Stimulated activated CD8-positive, alpha-beta memory T cell treated with anti-CD3 and anti-CD28 coated beads, Interleukin-7, amount 100 ng/mL, for 48 hours (primary cell): ENCODE data around the gene KRTAP12-3.
"Not testable (repeated sequence)": the region's sequence is repeated elsewhere in the genome, so short reads cannot be mapped to it uniquely, and the experiment has no call there.

Experiments used
- DNase-seq, 2 donors: peaks; one replicate each; pipeline ENCODE4 v3.0.0-alpha.2; 2020; ENCODE audit warnings: low read depth in 1 of 2; ENCODE audit errors: extremely low read depth in 1 of 2

KRTAP12-3 gene

DNA sequence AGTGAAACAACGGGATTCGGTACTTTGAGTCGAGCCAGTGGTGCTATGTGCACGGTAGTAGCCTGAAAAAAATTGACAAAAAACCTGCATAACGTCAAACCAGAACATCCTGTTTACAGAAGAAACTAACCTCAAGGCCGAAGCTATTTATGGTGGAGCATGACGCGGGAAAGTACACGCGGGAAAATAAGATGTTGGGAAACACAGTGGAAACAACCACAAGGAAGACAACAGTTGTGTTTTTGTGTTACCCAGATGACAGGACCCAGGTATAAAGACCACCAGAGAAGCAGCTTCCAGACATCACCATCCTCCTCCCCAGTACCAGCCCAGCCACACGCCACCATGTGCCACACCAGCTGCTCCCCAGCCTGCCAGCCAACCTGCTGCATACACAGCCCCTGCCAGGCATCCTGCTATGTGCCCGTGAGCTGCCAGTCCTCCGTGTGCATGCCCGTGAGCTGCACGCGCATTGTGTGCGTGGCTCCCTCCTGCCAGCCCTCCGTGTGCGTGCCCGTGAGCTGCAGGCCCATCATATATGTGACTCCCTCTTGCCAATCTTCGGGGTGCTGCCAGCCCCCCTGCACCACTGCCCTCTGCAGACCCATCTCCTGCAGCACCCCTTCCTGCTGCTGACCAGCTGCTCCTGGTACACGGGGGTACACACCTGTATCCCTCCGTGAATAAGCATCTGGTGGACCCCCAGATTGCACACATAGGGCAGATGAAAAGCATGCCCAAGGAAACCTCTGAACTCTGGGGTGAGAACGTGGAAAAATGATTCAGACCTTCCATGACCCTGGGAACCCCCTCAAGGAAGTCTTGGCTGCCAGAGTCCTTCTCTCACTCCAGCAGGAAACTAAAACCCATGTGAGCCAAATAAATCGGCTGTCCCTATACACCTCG lies at the start of gene KRTAP12-3:
KRTAP12-3 (plus strand) TSS at position 298 of the 906 bp plus-strand sequence; CDS start at position 346, 48 bp downstream.
- no peak for DNase-seq

GRCh38 chr21:44609193-44609592 lies 48.5 kb upstream of the KRTAP12-3 start:
- no peak for DNase-seq

- not testable (repeated sequence) for DNase-seq
Observed at GRCh38 chr21:44610157-44610843, 47.4 kb upstream of the KRTAP12-3 start.

- DNase-seq, result no peak
Observed at GRCh38 chr21:44611551-44611950, 46.2 kb upstream of the KRTAP12-3 start.

DNA sequence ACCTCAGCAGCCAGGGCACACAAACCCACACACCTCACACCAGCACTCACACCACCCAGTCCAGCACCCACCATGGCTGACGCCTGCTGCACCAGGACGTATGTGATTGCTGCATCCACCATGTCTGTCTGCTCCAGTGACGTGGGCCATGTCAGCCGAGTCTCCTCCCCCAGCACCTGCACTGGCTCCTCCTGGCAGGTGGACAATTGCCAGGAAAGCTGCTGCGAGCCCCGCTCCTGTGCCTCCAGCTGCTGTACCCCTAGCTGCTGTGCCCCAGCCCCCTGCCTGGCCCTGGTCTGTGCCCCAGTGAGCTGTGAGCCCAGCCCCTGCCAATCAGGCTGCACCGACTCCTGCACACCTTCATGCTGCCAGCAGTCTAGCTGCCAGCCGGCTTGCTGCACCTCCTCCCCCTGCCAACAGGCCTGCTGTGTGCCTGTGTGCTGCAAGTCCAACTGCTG lies 45.7 kb upstream of the KRTAP12-3 start, which contains the start of gene KRTAP10-8:
KRTAP10-8 (plus strand) TSS at position 51 of the 458 bp plus-strand sequence; CDS start at position 73, 22 bp downstream.
- DNase-seq, result no peak

DNA sequence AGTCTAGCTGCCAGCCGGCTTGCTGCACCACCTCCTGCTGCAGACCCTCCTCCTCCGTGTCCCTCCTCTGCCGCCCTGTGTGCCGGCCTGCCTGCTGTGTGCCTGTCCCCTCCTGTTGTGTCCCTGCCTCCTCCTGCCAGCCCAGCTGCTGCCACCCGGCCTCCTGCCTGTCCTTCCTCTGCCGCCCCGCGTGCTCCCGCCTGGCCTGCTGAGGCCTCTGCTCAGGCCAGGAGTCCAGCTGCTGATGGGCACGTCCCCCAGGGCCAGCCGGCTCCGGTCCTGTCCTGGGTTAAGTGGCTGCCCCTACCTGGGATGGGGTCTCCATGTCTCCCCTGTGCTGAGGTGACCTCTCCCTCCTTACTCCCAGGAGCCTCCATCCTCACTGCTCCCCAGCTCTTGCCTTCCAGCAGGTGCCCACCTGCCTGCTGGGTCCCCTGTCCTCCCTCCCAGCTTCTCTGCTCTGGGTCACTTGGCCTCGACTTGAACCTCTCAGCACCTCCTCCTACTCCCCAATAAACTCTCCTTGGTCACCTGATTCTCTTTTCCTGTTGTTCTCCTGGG lies 45.0 kb upstream of the KRTAP12-3 start:
- no peak for DNase-seq

GRCh38 chr21:44613386-44614155 lies 44.2 kb upstream of the KRTAP12-3 start:
- DNase-seq, result no peak

- DNase-seq, result no peak
Observed at GRCh38 chr21:44614161-44614631, 43.5 kb upstream of the KRTAP12-3 start.

- DNase-seq, result no peak
Observed at GRCh38 chr21:44614961-44615391, 42.8 kb upstream of the KRTAP12-3 start.

DNA sequence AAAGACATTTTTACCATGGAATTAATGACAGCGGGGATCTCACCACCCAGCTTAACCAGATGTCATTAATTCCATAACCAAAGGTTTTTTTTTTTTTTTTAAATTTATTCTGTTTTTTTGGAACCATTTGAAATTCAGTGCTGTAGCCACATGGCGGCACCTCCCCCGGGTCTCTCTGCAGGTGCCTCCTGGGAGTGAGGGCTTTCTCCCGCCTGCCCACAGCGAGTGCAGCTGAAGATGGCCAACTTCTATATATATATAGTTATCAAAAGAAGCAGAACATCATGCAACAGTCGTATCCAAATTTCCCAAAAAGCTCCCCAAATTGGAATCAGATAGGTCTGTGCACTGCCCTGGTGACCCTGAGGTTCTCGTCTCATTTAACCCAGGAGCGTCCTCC lies 42.3 kb upstream of the KRTAP12-3 start:
- DNase-seq, result no peak

DNA sequence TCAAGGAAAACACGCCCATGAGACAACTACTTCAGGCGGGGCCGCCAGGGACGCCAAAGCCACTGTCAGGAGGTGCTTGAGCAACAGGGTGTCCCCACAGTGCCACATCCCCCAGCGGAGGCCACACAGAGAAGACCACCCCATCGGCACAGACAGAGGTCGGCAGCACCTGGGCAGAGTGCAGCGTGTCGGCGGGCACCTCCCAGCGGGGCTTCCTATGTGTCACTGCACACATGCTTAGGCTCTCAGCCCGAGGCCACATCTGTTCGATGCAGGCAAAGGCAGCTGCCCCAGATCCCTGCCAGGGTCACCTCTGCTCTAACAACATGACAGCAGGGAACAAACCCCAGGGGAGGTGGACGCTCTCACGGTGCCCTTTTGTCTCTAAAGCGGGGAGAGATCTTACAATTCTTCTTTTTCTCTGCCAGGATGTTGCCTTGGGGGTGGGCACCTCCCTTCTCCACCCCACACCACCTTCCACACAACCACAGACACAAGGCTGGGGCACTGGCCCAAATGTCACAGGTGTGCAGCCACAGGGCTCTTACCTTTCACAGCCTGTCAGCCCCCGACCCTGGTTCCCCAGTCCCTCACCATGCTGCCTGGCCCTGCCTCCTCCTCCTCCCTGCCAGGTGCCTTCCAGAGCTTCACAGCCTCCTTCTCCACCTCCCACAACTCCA lies 41.7 kb upstream of the KRTAP12-3 start:
- no peak for DNase-seq

DNA sequence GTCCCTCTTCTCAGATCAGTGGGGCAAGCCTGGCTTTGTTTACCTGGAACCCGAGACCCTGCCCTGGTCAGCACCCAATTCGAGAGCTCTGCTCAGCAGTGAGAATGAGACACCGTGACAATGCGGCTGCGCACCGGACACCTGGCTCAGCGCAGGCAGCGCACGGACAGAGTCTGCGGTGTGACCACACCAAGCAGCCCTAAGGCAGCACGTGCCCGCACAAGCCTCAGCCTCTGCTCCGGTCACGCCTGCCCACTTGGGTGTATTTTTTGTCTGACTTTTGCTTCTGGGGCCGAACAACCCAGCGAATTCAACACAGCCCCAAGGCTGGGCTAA lies 41.2 kb upstream of the KRTAP12-3 start:
- DNase-seq, result no peak

DNA sequence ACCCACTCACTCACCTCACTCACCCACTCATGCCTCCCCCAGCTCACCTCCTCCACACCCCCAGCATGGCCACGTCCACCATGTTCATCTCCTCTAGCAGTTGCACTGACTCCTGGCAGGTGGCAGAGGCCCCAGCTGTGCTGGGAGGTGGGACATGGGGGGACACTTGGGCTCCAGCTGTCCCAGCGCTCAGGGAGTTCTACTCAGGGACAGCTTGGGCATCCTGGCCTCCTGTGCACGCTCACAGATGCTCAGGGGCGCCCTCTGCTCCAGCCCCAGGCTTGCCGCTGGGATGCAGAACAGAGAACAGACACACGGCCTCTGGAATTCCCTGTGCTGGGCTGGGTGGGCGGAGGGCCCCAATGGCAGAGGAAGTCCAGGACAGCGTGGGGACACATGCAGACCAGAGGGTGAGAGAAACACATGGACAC lies 40.6 kb upstream of the KRTAP12-3 start:
- DNase-seq, result no peak

GRCh38 chr21:44618504-44618903 lies 39.2 kb upstream of the KRTAP12-3 start:
- no peak for DNase-seq

DNA sequence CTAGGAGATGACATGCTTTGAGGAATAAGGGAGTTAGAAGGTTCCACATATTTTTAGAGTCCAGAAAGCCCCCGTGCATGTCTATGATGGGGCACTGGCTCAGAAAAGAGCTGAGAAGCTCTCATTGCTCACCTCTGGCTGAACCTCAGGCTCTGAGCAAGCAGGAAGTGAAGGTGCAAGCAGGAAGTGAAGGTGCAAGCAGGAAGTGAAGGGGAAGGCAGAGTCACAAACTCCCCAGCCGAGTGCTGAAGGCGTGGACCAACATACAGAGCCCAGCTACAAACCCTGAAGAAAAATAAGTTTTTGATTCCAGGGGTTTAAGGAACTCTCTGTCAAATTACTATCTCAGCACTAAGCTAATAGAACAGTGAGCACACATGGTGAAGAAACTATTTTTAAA lies 38.8 kb upstream of the KRTAP12-3 start:
- DNase-seq, result peak in 1 of 2 donors; percentile 27

- DNase-seq, result no peak
Observed at GRCh38 chr21:44619886-44620285, 37.8 kb upstream of the KRTAP12-3 start.

- no peak for DNase-seq
Observed at GRCh38 chr21:44623575-44623974, 34.2 kb upstream of the KRTAP12-3 start.

DNA sequence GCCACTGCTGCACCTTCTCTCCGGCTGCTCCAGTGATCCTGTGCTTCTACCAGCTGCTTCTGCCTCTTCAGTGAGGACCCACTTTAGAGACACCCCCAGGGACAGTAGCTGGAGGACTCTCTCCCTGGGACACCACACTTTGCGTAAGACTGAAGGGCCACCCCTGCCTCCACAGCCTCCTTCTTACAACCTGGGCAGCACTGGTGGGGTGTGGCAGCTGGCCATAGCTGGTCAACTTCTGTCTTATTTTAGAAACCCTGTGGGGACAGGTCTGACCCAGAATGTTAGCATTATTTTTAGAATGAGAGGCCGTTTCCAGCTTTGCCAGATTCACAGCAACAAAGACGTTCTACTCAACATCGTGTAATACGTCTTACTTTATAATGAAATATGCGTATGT lies 32.0 kb upstream of the KRTAP12-3 start:
- no peak for DNase-seq

- DNase-seq, result no peak
Observed at GRCh38 chr21:44626262-44626661, 31.5 kb upstream of the KRTAP12-3 start.

DNA sequence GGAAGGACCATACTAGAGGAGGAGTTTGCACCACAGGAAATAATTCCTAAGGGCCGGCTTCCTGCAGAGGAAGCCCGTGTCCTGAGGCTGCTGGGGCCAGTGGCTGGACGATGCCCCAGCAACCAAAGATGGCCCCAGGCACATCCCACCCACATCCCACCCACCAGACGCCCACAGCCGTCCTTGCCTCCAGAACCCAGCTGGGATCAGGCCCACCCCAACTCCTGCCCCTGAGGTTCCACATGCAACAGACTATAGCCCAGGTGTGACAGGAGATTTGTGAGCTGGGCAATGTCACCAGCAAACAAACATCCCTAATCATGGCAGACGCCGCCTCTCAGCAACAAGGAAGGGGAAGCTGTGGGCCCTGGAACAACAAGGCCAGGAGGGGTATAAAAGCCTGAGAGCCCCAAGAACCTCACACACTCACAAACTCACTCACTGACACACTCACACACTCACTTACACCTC lies 31.0 kb upstream of the KRTAP12-3 start, which contains the start of gene KRTAP10-9:
KRTAP10-9 (plus strand) TSS at position 421 of the 471 bp plus-strand sequence. CDS start 79 bp downstream, outside the sequence.
- DNase-seq, result no peak
